ENCODE data around the gene C4orf46. TPM values are rescaled to one million over a fixed set of nuclear protein-coding genes. Genes with fewer than 3 reads are reported as not detected.

Gene C4orf46
- total RNA-seq, 1 experiment from 2014 or later = 12.2 TPM

DNA sequence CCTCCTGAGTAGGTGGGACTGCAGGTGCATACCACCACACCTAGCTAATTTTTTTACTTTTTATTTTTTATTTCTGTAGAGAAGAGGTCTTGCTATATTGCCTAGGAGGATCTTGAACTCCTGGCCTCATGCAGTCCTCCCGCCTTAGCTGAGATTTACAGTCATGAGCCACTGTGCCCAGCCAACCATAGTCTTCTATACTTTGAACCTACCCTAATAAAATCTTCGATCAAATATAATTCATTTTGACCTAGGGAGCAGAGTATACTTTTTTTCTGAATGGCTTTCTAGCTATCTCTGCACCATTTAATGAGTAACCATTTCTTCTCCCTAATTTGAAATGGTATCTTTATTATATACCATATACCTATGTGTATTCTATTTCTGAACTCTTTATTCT is 7.1 kb upstream of the C4orf46 start:
- Histone ChIP-seq H3K4me3 (ENCODE audit: low read depth in 2 of 2, low read length in 2 of 2) (no peak overlapping the region), H3K27ac (ENCODE audit: low read length) (no peak overlapping the region), H3K36me3 (ENCODE audit: control insufficient read depth, insufficient read depth, low read length) (no peaks in the 10 kb centered on the region), H3K27me3 (ENCODE audit: control insufficient read depth, insufficient read depth, low read length) (no peaks in the 10 kb centered on the region), H3K9me3 (ENCODE audit: control insufficient read depth, insufficient read depth, low read depth, low read length) (no peaks in the 10 kb centered on the region), H3K4me1 (ENCODE audit: control insufficient read depth, insufficient read depth, low read length) (no peaks in the 10 kb centered on the region)
- POLR2A ChIA-PET = no interaction called here
- intact Hi-C loops (cut with micrococcal nuclease; ENCODE audit: unreplicated experiment) = no loop called here
- CTCF ChIA-PET = interaction anchor here (0.6 kb wide), 1 partner anchor 455 kb away, joined by 3 read pairs; no protein-coding TSS in a partner anchor
- DNase-seq (ENCODE audit: low read depth, low spot score) = no peak
- in situ Hi-C loops (cut with HindIII; ENCODE audit: low pct_unique_long_range_greater_than_20kb, low sequenced_read_pairs) = no loop called here
- no TSS peak for BruUV-seq (replicated peaks)
- ATAC-seq = no peak
- TF ChIP-seq POLR2AphosphoS5 (IDR thresholded peaks at IDR 0.05; ENCODE audit: low read depth, low read length) = no peak
- TF ChIP-seq, protein P1, sequence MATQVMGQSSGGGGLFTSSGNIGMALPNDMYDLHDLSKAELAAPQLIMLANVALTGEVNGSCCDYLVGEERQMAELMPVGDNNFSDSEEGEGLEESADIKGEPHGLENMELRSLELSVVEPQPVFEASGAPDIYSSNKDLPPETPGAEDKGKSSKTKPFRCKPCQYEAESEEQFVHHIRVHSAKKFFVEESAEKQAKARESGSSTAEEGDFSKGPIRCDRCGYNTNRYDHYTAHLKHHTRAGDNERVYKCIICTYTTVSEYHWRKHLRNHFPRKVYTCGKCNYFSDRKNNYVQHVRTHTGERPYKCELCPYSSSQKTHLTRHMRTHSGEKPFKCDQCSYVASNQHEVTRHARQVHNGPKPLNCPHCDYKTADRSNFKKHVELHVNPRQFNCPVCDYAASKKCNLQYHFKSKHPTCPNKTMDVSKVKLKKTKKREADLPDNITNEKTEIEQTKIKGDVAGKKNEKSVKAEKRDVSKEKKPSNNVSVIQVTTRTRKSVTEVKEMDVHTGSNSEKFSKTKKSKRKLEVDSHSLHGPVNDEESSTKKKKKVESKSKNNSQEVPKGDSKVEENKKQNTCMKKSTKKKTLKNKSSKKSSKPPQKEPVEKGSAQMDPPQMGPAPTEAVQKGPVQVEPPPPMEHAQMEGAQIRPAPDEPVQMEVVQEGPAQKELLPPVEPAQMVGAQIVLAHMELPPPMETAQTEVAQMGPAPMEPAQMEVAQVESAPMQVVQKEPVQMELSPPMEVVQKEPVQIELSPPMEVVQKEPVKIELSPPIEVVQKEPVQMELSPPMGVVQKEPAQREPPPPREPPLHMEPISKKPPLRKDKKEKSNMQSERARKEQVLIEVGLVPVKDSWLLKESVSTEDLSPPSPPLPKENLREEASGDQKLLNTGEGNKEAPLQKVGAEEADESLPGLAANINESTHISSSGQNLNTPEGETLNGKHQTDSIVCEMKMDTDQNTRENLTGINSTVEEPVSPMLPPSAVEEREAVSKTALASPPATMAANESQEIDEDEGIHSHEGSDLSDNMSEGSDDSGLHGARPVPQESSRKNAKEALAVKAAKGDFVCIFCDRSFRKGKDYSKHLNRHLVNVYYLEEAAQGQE (IDR thresholded peaks at IDR 0.05; ENCODE audit: insufficient read depth in 1 of 2, low read depth in 2 of 2, low read length in 1 of 2) = no peak
- TF ChIP-seq, protein P2, sequence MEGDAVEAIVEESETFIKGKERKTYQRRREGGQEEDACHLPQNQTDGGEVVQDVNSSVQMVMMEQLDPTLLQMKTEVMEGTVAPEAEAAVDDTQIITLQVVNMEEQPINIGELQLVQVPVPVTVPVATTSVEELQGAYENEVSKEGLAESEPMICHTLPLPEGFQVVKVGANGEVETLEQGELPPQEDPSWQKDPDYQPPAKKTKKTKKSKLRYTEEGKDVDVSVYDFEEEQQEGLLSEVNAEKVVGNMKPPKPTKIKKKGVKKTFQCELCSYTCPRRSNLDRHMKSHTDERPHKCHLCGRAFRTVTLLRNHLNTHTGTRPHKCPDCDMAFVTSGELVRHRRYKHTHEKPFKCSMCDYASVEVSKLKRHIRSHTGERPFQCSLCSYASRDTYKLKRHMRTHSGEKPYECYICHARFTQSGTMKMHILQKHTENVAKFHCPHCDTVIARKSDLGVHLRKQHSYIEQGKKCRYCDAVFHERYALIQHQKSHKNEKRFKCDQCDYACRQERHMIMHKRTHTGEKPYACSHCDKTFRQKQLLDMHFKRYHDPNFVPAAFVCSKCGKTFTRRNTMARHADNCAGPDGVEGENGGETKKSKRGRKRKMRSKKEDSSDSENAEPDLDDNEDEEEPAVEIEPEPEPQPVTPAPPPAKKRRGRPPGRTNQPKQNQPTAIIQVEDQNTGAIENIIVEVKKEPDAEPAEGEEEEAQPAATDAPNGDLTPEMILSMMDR (IDR thresholded peaks at IDR 0.05) = no peak
- TF ChIP-seq TCF7L2 (IDR thresholded peaks at IDR 0.05; ENCODE audit: low read depth, low read length) = no peak
- no peak for TF ChIP-seq SIN3A (IDR thresholded peaks at IDR 0.05; ENCODE audit: borderline replicate concordance, insufficient read depth, low read depth, low read length)

DNA sequence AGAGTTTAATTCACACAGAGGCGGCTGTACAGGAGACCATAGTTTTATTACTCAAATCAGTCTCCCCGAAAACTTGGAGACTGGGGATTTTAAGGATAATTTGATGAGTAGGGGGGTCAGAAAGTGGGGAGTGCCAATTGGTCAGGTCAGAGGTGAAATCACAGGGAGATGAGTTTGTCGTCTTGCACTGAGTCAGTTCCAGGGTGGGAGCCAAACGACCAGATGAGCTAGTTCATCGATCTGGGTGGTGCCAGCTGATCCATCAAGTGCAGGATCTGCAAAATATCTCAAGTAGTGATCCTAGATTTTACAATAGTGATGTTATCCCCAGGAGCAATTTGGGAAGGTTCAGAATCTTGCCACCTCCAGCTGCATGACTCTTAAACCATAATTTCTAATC is 4.4 kb upstream of the C4orf46 start:
- H3K4me3 ChIP-seq (ENCODE audit: low read depth in 2 of 2, low read length in 2 of 2) = no peak overlapping the region
- H3K27ac ChIP-seq (ENCODE audit: low read length) = no peak overlapping the region
- H3K4me1 ChIP-seq (ENCODE audit: control insufficient read depth, insufficient read depth, low read length) = no peaks in the 10 kb centered on the region
- H3K36me3 ChIP-seq (ENCODE audit: control insufficient read depth, insufficient read depth, low read length) = no peaks in the 10 kb centered on the region
- TF ChIP-seq, protein P1 (IDR thresholded peaks at IDR 0.05; ENCODE audit: insufficient read depth in 1 of 2, low read depth in 2 of 2, low read length in 1 of 2) = no peak
- TF ChIP-seq POLR2AphosphoS5 (IDR thresholded peaks at IDR 0.05; ENCODE audit: low read depth, low read length) (no peak), SIN3A (IDR thresholded peaks at IDR 0.05; ENCODE audit: borderline replicate concordance, insufficient read depth, low read depth, low read length) (no peak), TCF7L2 (IDR thresholded peaks at IDR 0.05; ENCODE audit: low read depth, low read length) (no peak)
- TF ChIP-seq, protein P2 (IDR thresholded peaks at IDR 0.05) = no peak
- ATAC-seq = no peak
- ChIA-PET CTCF (no interaction called here), POLR2A (no interaction called here)
- no peak for DNase-seq (ENCODE audit: low read depth, low spot score)
- H3K9me3 ChIP-seq (ENCODE audit: control insufficient read depth, insufficient read depth, low read depth, low read length) = no peaks in the 10 kb centered on the region
- intact Hi-C loops (cut with micrococcal nuclease; ENCODE audit: unreplicated experiment) = no loop called here
- no peaks in the 10 kb centered on the region for H3K27me3 ChIP-seq (ENCODE audit: control insufficient read depth, insufficient read depth, low read length)
- BruUV-seq (replicated peaks) = no TSS peak
- in situ Hi-C loops (cut with HindIII; ENCODE audit: low pct_unique_long_range_greater_than_20kb, low sequenced_read_pairs) = no loop called here

Data from Panc1 (cell line).